PC-9 (cell line): ENCODE data around the gene E2F2.

Source experiments
- EZH2 ChIP-seq: fragments of 200-600 bp; sonication (generic); IDR thresholded peaks from 2 replicates; pipeline ENCODE4 v1.8.0; 2017; ENCODE audit warnings: antibody characterized with exemption, low read depth
- TF ChIP-seq, protein P1 (sequence below): fragments of 200-600 bp; sonication (generic); conservative IDR thresholded peaks from 2 replicates; pipeline ENCODE4 v1.6.1; 2017; ENCODE audit warnings: mixed run types, antibody characterized with exemption, mild to moderate bottlenecking, moderate library complexity

DNA sequence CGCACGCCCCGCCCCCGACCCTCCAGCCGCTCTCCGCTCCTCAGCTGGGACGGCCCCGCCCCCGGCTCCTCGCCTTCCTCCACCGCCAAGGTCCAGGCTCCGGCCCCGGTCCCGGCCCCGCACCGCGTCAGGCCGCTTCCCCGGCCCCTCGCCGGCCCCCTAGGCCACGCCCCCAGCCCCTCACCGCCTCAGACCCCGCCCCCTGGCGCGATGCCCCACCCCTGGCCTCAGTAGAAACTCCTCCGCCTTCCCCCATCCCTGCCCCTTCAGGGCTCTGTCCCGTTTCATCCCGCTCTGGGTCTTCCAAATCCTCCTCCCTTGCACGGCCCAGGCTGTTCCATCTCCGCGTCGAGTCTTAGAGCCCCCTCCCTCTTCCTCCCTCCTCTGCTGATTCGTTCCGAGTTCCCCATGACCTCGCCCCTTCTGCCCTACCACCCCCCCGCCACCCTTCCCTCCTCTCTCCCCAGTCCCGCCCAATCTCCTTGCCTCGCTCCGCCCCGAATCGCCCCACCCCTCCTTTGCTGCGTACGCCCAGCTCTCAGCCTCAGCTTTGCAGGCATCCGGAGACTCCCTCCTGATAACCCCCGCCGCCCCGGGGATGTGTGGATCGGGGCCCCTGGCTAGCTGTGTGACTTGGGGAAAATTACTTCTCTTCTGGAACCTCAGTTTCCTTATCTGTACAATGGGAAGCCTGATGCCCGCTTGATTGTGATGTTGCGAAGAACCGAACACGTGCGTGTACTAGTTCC lies 46.6 kb downstream of the E2F2 start:
- TF ChIP-seq, protein P1, sequence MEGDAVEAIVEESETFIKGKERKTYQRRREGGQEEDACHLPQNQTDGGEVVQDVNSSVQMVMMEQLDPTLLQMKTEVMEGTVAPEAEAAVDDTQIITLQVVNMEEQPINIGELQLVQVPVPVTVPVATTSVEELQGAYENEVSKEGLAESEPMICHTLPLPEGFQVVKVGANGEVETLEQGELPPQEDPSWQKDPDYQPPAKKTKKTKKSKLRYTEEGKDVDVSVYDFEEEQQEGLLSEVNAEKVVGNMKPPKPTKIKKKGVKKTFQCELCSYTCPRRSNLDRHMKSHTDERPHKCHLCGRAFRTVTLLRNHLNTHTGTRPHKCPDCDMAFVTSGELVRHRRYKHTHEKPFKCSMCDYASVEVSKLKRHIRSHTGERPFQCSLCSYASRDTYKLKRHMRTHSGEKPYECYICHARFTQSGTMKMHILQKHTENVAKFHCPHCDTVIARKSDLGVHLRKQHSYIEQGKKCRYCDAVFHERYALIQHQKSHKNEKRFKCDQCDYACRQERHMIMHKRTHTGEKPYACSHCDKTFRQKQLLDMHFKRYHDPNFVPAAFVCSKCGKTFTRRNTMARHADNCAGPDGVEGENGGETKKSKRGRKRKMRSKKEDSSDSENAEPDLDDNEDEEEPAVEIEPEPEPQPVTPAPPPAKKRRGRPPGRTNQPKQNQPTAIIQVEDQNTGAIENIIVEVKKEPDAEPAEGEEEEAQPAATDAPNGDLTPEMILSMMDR, result no peak
- no peak for TF ChIP-seq EZH2
